K562 (cell line): ENCODE data around the gene EMD. TPM values are rescaled to one million over a fixed set of nuclear protein-coding genes. Genes with fewer than 3 reads are reported as not detected.

Experiments
- AFF4 ChIP-seq: sonication (generic); formaldehyde crosslinking; IDR thresholded peaks from 2 replicates; pipeline ENCODE4 v1.8.0; 2023; ENCODE audit warnings: mild to moderate bottlenecking, missing genetic modification reagents
- CHD1 ChIP-seq: fragments of 200-600 bp; sonication (generic); IDR thresholded peaks from one replicate; pipeline ENCODE4 v1.6.1; 2012; ENCODE audit warnings: mild to moderate bottlenecking, moderate library complexity, low read length, inconsistent platforms
- CREBBP ChIP-seq: IDR thresholded peaks from one replicate; pipeline ENCODE4 v1.6.1; 2012; ENCODE audit warnings: low read depth, mild to moderate bottlenecking, control low read depth, inconsistent platforms, low read length
- CREM ChIP-seq: IDR thresholded peaks from 2 replicates; pipeline ENCODE4 v1.6.1; 2014; ENCODE audit warnings: antibody characterized with exemption, low read depth
- E2F1 ChIP-seq: sonication (generic); formaldehyde crosslinking; IDR thresholded peaks from 2 replicates; pipeline ENCODE4 v1.8.1; 2023; ENCODE audit warnings: mild to moderate bottlenecking, missing genetic modification reagents, moderate library complexity
- EHMT2 ChIP-seq: fragments of 450-650 bp; IDR thresholded peaks from 2 replicates; pipeline ENCODE4 v1.6.1; 2018; ENCODE audit warnings: antibody characterized with exemption
- EP400 ChIP-seq: fragments of 450-650 bp; IDR thresholded peaks from 2 replicates; pipeline ENCODE4 v1.6.1; 2017; ENCODE audit warnings: antibody characterized with exemption, mild to moderate bottlenecking, moderate library complexity
- FOXM1 ChIP-seq, 2 experiments: fragments of 450-650 bp in 1 of 2; sonication (generic) in 1 of 2; formaldehyde crosslinking in 1 of 2; IDR thresholded peaks; 2 replicates each; pipeline versions ENCODE4 v1.6.1 to v1.9.0; 2017 to 2022; ENCODE audit warnings: low read depth in 2 of 2, mild to moderate bottlenecking in 2 of 2, missing genetic modification reagents in 1 of 2, moderate library complexity in 1 of 2
- HDAC1 ChIP-seq, 2 experiments: fragments of 450-650 bp; IDR thresholded peaks; 2 replicates each; pipeline ENCODE4 v1.6.1; 2016 to 2017; ENCODE audit warnings: inconsistent platforms in 1 of 2, mild to moderate bottlenecking in 1 of 2, moderate library complexity in 1 of 2
- POLR2G ChIP-seq: fragments of 200-400 bp; formaldehyde crosslinking; IDR thresholded peaks from 2 replicates; pipeline ENCODE4 v1.6.1; 2017; ENCODE audit warnings: low read depth, mild to moderate bottlenecking, antibody characterized with exemption, low read length, moderate library complexity
- PREB ChIP-seq: sonication (generic); formaldehyde crosslinking; IDR thresholded peaks from 2 replicates; pipeline ENCODE4 v1.8.1; 2023; ENCODE audit warnings: mild to moderate bottlenecking, missing genetic modification reagents
- RBM39 ChIP-seq: fragments of 200-400 bp; formaldehyde crosslinking; optimal IDR thresholded peaks from 2 replicates; pipeline ENCODE3; 2018; ENCODE audit warnings: low read depth, low read length
- SIN3A ChIP-seq, 2 experiments: fragments of 150-350 bp in 1 of 2; IDR thresholded peaks; 2 replicates each; pipeline ENCODE4 v1.6.1; 2011 to 2016; ENCODE audit warnings: borderline replicate concordance in 2 of 2, low read depth in 2 of 2, low read length in 2 of 2, mild to moderate bottlenecking in 2 of 2, moderate library complexity in 2 of 2; ENCODE audit not compliant: control insufficient read depth in 1 of 2
- SRSF7 ChIP-seq: fragments of 200-400 bp; formaldehyde crosslinking; optimal IDR thresholded peaks from 2 replicates; pipeline ENCODE3; 2017; ENCODE audit warnings: mild to moderate bottlenecking, low read depth, low read length
- ZC3H4 ChIP-seq: sonication (generic); formaldehyde crosslinking; IDR thresholded peaks from 2 replicates; pipeline ENCODE4 v1.9.0; 2021; ENCODE audit warnings: missing genetic modification reagents, borderline replicate concordance
- ZFP91 ChIP-seq: sonication (generic); formaldehyde crosslinking; IDR thresholded peaks from 2 replicates; pipeline ENCODE4 v1.8.0; 2022; ENCODE audit warnings: mild to moderate bottlenecking, missing genetic modification reagents
- ZNF175 ChIP-seq: fragments of 200-800 bp; sonication (Bioruptor generic); IDR thresholded peaks from 2 replicates; pipeline ENCODE4 v1.6.1; 2016; ENCODE audit warnings: low read depth, mild to moderate bottlenecking, missing genetic modification characterization, missing compliant biosample characterization
- ZNF197 ChIP-seq: fragments of 200-800 bp; sonication (Bioruptor generic); IDR thresholded peaks from 2 replicates; pipeline ENCODE4 v1.6.1; 2016; ENCODE audit warnings: low read depth, missing genetic modification characterization, missing compliant biosample characterization
- polyA plus RNA-seq, 8 experiments: library from polyadenylated mRNA; depleted of rRNA in 4 of 8; stranded (reverse) in 5 of 8; unstranded in 3 of 8; fragments of >200 nt; fragmentation: Nextera tagmentation in 2 of 8; fragmentation: Illumina TruSeq in 1 of 8; extraction: Ambion mirVana in 2 of 8; extraction: Trizol in 1 of 8; gene quantifications; 2 replicates each; pipeline versions ENCODE4 v1.2.1 to v1.2.3, GENCODE V29; 2011 to 2014; ENCODE audit warnings: inconsistent platforms in 1 of 8, missing spikeins in 1 of 8
- total RNA-seq, 7 experiments: library from RNA; depleted of rRNA in 6 of 7; stranded (reverse); fragments of >200 nt in 6 of 7; fragmentation: Illumina TruSeq in 2 of 7; extraction: Trizol in 2 of 7; gene quantifications; 2 replicates each; pipeline versions ENCODE4 v1.2.1 to v1.2.3, GENCODE V29; 2011 to 2021; ENCODE audit warnings: low replicate concordance in 1 of 7

Gene EMD
- total and polyA plus RNA-seq, 9 of the 15 experiments (the other 6 are each of a cell fraction or from before 2014, with no cell fraction given), result 2.3 to 206 (median 61.9) TPM

GRCh38 chrX:154399527-154400368, 20.7 kb downstream of the EMD start (continued):
- TF ChIP-seq EP400 (no peak; the same call in 1 of the 2 replicates), ZC3H4 (peak; percentile 31; the same call in 1 of the 2 replicates), SIN3A (IDR thresholded peaks at IDR 0.05; ENCODE audit: borderline replicate concordance in 2 of 2, control insufficient read depth in 1 of 2, low read depth in 2 of 2, low read length in 2 of 2) (0 out of 4 replicates have a peak, but pooled peaks have one; percentile 18 to 27), CREM (0 out of 2 replicates have a peak, but pooled peaks have one; percentile 6), HDAC1 (IDR thresholded peaks at IDR 0.05) (peak in 1 of 2 experiments; percentile 6; a peak in 1 of 4 replicates), SRSF7 (no peak), FOXM1 (IDR thresholded peaks at IDR 0.05; ENCODE audit: low read depth) (no peak), FOXM1 (CRISPR knock-in tag; IDR thresholded peaks at IDR 0.05; ENCODE audit: low read depth) (peak; percentile 24; the same call in 1 of the 2 replicates), ZNF197 (no peak), RBM39 (peak; percentile 51), ZFP91 (CRISPR knock-in tag) (peak; percentile 50; the same call in 1 of the 2 replicates), EHMT2 (no peak), AFF4 (CRISPR knock-in tag) (0 out of 2 replicates have a peak, but pooled peaks have one; percentile 50), PREB (0 out of 2 replicates have a peak, but pooled peaks have one; percentile 47), ZNF175 (CRISPR knock-in tag) (no peak), POLR2G (peak; percentile 70; the same call in 1 of the 2 replicates), E2F1 (0 out of 2 replicates have a peak, but pooled peaks have one; percentile 14), CHD1 (peak; percentile 7), CREBBP (no peak)
